Stimulated activated CD4-positive, alpha-beta T cell treated with anti-CD3 and anti-CD28 coated beads, Interleukin-12 subunit alpha, Interleukin-12 subunit beta, amount 100 ng/mL, for 48 hours (primary cell): ENCODE results near the gene CCNA2.

Source experiments
- DNase-seq, 3 donors: peaks; one replicate each; pipeline ENCODE4 v3.0.0-alpha.2; 2020; ENCODE audit warnings: low read depth in 2 of 3, low spot score in 1 of 3

Gene CCNA2

DNA sequence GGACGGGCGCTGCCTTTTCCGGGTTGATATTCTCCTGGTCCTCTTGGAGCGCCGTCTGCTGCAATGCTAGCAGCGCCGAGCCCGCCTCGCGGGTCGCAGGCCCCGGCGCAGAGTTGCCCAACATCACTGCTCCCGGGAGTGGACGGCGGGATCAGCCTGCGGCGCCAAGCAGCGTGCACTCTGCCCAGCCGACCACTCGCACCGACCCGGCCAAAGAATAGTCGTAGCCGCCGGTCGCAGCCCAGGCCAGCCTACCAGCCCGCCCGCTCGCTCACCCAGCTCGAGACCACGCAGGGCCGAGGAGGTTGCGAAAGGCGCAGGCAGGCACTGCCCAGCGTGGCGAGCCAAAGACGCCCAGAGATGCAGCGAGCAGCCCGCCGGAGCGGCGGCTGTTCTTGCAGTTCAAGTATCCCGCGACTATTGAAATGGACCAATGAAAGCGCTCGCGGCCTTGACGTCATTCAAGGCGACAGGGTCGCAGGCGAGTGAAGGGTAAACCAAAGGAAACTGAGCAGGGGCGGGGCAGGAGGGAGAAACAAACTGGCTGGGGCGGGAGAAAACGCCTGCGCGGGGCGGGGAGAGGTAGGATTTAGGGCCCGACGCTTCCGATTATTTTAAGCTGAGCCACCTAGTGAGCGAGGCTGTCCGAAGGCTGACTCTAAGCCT lies at the start of gene CCNA2:
Gene CCNA2, minus strand, starts transcription at position 379 of the 666 bp plus-strand sequence. Its CDS starts 255 bp downstream, at position 124.
- DNase-seq, result peak; percentile 94 to 95 (median 94)

- peak; percentile 94 to 98 (median 97) for DNase-seq
Observed at GRCh38 chr4:121869841-121870822, 46.4 kb upstream of the CCNA2 start, which contains the start of gene BBS7. TSS of gene BBS7 (minus strand) at chr4:121870474. CDS start at chr4:121870313, 161 bp downstream.

- no peak for DNase-seq
Observed at GRCh38 chr4:121863799-121864198, 40.1 kb upstream of the CCNA2 start.

DNA sequence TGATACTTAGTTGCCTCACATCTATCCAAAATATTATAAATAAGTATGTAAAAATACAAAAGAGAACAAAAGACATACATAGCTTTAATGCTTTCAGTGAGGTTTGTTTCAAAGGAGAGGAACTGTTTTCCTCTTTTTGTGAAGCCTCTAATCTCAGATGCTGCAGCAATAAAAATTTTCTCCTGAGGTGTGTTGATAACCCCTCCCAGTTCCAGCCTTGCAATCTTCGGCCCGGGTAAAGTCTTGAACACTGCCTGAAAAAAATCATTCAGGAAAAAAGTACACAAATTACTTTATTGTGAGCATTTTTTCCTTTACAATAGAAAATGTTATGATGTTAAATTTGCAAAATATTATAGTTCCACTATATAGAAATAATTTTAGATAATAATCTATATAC lies 37.7 kb upstream of the CCNA2 start:
- no peak for DNase-seq

- DNase-seq, result no peak
Observed at GRCh38 chr4:121860121-121860520, 36.4 kb upstream of the CCNA2 start.

- DNase-seq, result no peak
Observed at GRCh38 chr4:121851354-121851753, 27.7 kb upstream of the CCNA2 start.

GRCh38 chr4:121846662-121847061 lies 23.0 kb upstream of the CCNA2 start:
- no peak for DNase-seq

DNA sequence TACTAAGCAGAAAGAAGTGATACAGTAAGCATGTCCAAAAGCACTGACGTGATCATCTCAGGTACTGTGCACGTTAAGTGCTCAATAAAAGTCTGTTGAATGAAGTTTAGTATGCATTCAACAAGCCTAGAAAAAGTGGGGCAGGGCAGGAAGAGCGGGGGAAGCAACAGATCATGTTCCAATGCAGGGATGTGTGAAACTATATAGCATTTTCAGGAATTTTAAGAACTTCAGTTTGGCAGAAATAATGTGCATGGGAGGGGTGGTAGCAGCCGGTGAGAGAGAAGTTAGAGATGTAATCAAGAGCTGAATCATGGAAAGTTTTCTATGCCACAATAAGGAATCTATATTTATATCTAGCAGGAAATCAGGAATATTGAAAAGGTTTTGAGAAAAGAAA lies 19.2 kb upstream of the CCNA2 start:
- no peak for DNase-seq

GRCh38 chr4:121838136-121838535 lies 14.5 kb upstream of the CCNA2 start:
- DNase-seq, result no peak

DNA sequence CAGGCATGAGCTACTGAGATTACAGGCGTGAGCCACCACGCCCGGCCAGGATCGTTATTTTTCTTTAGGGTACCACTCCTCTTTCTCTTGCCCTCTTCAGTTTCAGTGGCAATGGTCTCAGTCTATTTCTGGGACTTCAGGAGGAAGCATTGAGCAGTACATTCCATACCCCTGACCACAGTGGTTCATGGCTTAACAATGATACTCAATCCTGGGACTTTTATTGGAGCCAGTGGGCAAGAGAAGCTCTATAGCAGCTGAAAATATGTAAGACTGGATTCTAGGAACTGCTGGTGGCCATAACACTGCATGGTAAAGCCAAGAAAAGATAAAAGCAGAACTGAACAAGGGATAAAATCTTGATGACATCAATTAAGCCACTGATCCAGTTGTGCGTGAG lies 5.8 kb upstream of the CCNA2 start:
- no peak for DNase-seq

- no peak for DNase-seq
Observed at GRCh38 chr4:121827853-121828252, 4.2 kb upstream of the CCNA2 start.

- no peak for DNase-seq
Observed at GRCh38 chr4:121824950-121825349, 1.3 kb upstream of the CCNA2 start.

DNA sequence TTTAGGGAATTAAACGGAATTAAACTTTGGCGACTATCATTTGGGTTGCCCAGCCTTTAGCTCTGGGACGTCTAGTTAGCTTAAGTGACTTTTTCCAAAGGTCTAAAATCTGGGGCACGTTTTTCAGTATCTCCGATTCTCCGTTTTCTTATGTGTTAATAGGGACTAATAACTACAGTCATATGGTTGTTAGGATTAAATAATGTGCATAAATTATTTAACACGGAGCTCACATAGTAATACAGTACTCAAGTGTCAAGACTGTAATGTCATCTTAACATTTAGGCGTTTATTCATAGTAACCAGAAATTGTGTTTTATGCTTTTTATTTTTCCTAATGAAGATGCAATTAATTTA lies 466 bp upstream of the CCNA2 start:
- DNase-seq, result no peak

GRCh38 chr4:121822796-121823504 lies 733 bp downstream of the CCNA2 start:
- peak; percentile 13 to 28 (median 23) for DNase-seq

DNA sequence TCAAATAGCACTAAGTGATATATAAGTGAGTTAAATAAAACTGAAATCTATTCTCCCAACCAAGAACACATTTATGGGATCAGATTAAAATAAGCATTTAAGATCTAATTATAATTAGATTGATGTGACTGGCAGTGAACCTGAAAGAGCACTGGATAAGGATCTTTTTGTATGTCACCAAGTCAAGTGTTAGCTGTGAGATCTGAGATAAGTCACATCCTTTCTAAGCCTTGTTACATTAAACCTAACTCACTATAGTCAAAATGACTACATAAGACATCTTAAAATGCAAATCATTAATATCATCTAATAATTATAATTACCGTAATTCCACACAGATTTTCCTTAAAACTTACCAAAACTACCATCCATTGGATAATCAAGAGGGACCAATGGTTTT lies 1.6 kb downstream of the CCNA2 start:
- DNase-seq, result no peak

- no peak for DNase-seq
Observed at GRCh38 chr4:121819216-121819965, 4.3 kb downstream of the CCNA2 start.

DNA sequence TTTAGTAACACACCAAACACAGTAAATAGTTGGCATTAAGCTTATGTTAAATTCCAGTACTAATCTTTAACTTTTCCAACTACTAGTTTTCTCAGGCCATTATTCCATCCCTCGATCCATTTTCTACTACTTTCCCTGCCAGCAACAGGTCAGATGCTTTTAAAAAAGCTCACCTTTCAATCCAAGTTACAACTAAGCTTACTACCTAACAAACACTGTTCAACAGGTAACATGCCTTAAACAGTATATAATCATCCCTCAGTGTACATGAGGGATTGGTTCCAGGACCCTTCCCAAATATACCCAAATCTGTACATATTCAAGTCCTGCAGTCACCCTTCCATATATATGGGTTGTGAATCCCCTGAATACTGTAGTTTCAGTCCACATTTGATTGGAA lies 5.5 kb downstream of the CCNA2 start:
- no peak for DNase-seq

DNA sequence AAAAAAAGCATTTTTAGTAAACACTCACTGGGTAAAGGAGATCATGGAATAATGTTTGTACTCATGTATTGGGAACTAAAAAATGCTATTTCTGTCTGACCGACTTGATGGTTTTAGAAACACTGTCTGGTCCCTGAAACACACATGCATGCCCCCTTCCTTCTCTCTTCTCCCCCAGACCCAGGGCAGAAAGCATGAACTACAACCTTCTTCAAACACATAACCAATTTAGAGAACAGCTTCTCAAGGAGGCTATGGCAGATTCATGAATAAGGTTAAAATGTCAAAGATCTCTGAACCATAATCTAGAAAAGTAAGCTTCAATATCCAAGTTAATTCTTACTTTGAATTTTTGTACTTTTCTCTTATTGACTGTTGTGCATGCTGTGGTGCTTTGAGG lies 6.0 kb downstream of the CCNA2 start:
- no peak for DNase-seq

DNA sequence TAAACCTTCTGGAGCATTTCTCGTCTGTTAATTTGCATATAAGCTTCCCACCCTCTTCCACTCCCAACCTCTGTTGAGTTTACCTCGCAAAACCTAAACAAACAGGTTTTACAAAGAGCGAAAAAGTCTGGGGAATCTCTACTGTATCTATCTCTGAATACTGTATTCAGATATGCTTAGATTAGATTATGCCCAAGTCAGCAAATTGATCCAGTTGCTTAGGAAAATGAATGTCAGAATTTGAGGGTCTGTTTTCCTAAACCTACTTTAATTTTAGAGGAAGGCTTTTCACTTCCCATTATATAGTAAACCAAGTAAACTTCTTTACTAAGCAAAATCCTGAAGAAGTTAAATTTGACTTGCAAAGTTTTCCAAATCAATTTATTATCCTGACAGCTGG lies 6.7 kb downstream of the CCNA2 start:
- DNase-seq, result no peak

- DNase-seq, result no peak
Observed at GRCh38 chr4:121814756-121815155, 8.9 kb downstream of the CCNA2 start.

- no peak for DNase-seq
Observed at GRCh38 chr4:121811122-121811521, 12.6 kb downstream of the CCNA2 start.
